Caco-2 (cell line): Measurements from ENCODE around the gene NPAS4. TPM values are rescaled to one million over a fixed set of nuclear protein-coding genes. Genes with fewer than 3 reads are reported as not detected.
"Not testable (repeated sequence)": the region's sequence is repeated elsewhere in the genome, so short reads cannot be mapped to it uniquely, and the experiment has no call there.

Experiments
- BruUV-seq: library from RNA; stranded (reverse); fragments of 400-500 nt; replicated peaks from 2 replicates; lab custom pipeline; 2021; lab: Mats Ljungman, UMichigan
- CTCF ChIA-PET: fragments of 300-600 bp; sonication (Branson Sonifier 250); formaldehyde crosslinking; loops from one replicate; lab custom pipeline; 2022; ENCODE audit warnings: antibody characterized with exemption; lab: Charles Lee
- POLR2A ChIA-PET: fragments of 300-600 bp; sonication (Branson Sonifier 250); formaldehyde crosslinking; loops from one replicate; lab custom pipeline; 2022; ENCODE audit warnings: antibody characterized with exemption; lab: Charles Lee
- DNase-seq, 2 experiments: peaks; one replicate each; pipeline versions ENCODE4 v3.0.0 to v3.0.0-alpha.2; 2020 to 2022
- H3K27me3 ChIP-seq: replicated peaks from 2 replicates; pipeline ENCODE4 v1.6.0; 2011; ENCODE audit warnings: low read length; ENCODE audit not compliant: control insufficient read depth, insufficient read depth
- H3K36me3 ChIP-seq: 2 replicates; pipeline ENCODE4 v1.5.1; 2011; ENCODE audit warnings: low read length; ENCODE audit not compliant: control insufficient read depth, insufficient read depth
- H3K4me1 ChIP-seq: fragments of 250-450 bp; sonication (Bioruptor Pico); 2 replicates; pipeline ENCODE4 v1.5.1; 2020; ENCODE audit warnings: mild to moderate bottlenecking
- H3K4me3 ChIP-seq: 2 replicates; pipeline ENCODE4 v1.5.1; 2011; ENCODE audit warnings: low read depth, mild to moderate bottlenecking, control low read depth, low read length
- H3K9me3 ChIP-seq: fragments of 250-450 bp; sonication (Bioruptor Pico); 2 replicates; pipeline ENCODE4 v1.5.1; 2020; ENCODE audit warnings: mild to moderate bottlenecking, moderate library complexity
- H3K27ac Mint-ChIP-seq: one replicate; pipeline ENCODE4 v1.8.0; 2022; ENCODE audit warnings: mixed read lengths; ENCODE audit not compliant: unreplicated experiment
- H3K27me3 Mint-ChIP-seq: one replicate; pipeline ENCODE4 v1.8.0; 2022; ENCODE audit warnings: mixed read lengths; ENCODE audit not compliant: insufficient read depth, unreplicated experiment
- H3K36me3 Mint-ChIP-seq: one replicate; pipeline ENCODE4 v1.8.0; 2022; ENCODE audit warnings: mild to moderate bottlenecking, mixed read lengths; ENCODE audit not compliant: insufficient read depth, unreplicated experiment
- H3K4me1 Mint-ChIP-seq: one replicate; pipeline ENCODE4 v1.8.0; 2022; ENCODE audit warnings: low read depth, mixed read lengths; ENCODE audit not compliant: unreplicated experiment
- H3K4me3 Mint-ChIP-seq: one replicate; pipeline ENCODE4 v1.8.0; 2022; ENCODE audit warnings: mild to moderate bottlenecking, moderate library complexity, mixed read lengths; ENCODE audit not compliant: unreplicated experiment
- H3K9me3 Mint-ChIP-seq: one replicate; pipeline ENCODE4 v1.8.0; 2022; ENCODE audit warnings: mixed read lengths; ENCODE audit not compliant: unreplicated experiment
- intact Hi-C: fragments of 100-400 bp; cut with micrococcal nuclease; formaldehyde crosslinking; loops from one replicate; pipeline ENCODE4 v1.10.0; 2022; ENCODE audit not compliant: unreplicated experiment
- total RNA-seq: library from RNA; stranded (reverse); gene quantifications from 2 replicates; pipeline ENCODE4 v1.2.3, GENCODE V29; 2022
- TF ChIP-seq, protein P1 (sequence below), 2 experiments: fragments of 200-600 bp in 1 of 2; IDR thresholded peaks; 1 replicate in 1 of 2; 2 replicates in 1 of 2; pipeline versions ENCODE4 v1.5.1 to v1.8.0; 2011 to 2022; ENCODE audit warnings: antibody characterized with exemption in 1 of 2, control low read depth in 1 of 2, inconsistent platforms in 1 of 2, low read depth in 1 of 2, low read length in 1 of 2, mild to moderate bottlenecking in 1 of 2, moderate library complexity in 1 of 2; ENCODE audit not compliant: insufficient read depth in 1 of 2, severe bottlenecking in 1 of 2, unreplicated experiment in 1 of 2

The NPAS4 gene
- total RNA-seq, 1 experiment from 2014 or later = not detected

DNA sequence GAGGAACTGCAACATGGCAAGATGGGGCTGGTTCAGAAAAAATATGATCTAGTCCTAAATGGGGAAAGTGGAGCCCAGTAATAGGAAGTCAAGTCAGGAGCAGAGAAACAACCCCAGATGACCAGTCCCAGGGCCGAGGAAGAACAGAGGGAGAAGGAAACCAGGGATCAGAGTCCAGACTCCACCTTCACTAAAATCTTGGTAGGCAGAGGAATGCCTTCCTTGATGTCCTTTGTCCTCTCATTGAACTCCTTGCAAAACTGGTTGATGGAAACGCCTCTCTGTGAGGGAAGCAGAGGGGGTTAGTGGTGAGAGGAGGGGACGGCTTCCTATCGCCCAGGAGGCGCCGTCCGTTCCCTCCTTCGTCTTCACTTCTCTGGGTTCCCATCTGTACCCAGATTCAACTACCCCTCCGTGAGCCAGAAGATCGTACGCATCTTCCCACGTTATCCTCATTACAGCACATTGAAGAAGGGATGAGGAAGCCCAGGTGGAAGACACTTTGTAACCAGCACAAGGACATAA is 17.2 kb downstream of the NPAS4 start:
- Mint-ChIP-seq H3K4me1 (peaks cover 24% of the 10 kb centered on the region), H3K9me3 (peaks cover 7% of the 10 kb centered on the region), H3K4me3 (peak overlapping the region; percentile 100), H3K27ac (peak overlapping the region; percentile 100), H3K27me3 (no peaks in the 10 kb centered on the region), H3K36me3 (peaks cover 61% of the 10 kb centered on the region)
- ChIA-PET CTCF (interaction anchor here (0.6 to 1.7 kb wide), 22 partner anchors 9 to 919 kb away, joined by 3 to 65 read pairs (median 8); partner anchors contain the start of genes DPP3, PELI3, RBM4 and RBM4B), POLR2A (interaction anchor here (0.6 to 1.7 kb wide), 8 partner anchors 16 to 802 kb away, joined by 3 to 57 read pairs (median 7); partner anchors contain the start of genes ACTN3, CCDC87, CCS and DPP3)
- peak; percentile 52 to 67 for DNase-seq
- BruUV-seq = TSS peak; percentile 44
- Histone ChIP-seq H3K4me1 (peaks cover 17% of the 10 kb centered on the region), H3K36me3 (peaks cover 7% of the 10 kb centered on the region), H3K9me3 (peaks cover 2% of the 10 kb centered on the region; the same call in 1 of the 2 replicates), H3K4me3 (peak overlapping the region; percentile 81), H3K27me3 (no peaks in the 10 kb centered on the region)
- TF ChIP-seq, protein P1, sequence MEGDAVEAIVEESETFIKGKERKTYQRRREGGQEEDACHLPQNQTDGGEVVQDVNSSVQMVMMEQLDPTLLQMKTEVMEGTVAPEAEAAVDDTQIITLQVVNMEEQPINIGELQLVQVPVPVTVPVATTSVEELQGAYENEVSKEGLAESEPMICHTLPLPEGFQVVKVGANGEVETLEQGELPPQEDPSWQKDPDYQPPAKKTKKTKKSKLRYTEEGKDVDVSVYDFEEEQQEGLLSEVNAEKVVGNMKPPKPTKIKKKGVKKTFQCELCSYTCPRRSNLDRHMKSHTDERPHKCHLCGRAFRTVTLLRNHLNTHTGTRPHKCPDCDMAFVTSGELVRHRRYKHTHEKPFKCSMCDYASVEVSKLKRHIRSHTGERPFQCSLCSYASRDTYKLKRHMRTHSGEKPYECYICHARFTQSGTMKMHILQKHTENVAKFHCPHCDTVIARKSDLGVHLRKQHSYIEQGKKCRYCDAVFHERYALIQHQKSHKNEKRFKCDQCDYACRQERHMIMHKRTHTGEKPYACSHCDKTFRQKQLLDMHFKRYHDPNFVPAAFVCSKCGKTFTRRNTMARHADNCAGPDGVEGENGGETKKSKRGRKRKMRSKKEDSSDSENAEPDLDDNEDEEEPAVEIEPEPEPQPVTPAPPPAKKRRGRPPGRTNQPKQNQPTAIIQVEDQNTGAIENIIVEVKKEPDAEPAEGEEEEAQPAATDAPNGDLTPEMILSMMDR (IDR thresholded peaks at IDR 0.05; ENCODE audit: insufficient read depth in 1 of 2, low read depth in 1 of 2, low read length in 1 of 2, severe bottlenecking in 1 of 2, unreplicated experiment in 1 of 2) = no peak
- intact Hi-C loops = loop anchor here (1.0 to 2.0 kb wide), 3 partner anchors 17 to 42 kb away; partner anchors contain the start of genes DPP3 and NPAS4

DNA sequence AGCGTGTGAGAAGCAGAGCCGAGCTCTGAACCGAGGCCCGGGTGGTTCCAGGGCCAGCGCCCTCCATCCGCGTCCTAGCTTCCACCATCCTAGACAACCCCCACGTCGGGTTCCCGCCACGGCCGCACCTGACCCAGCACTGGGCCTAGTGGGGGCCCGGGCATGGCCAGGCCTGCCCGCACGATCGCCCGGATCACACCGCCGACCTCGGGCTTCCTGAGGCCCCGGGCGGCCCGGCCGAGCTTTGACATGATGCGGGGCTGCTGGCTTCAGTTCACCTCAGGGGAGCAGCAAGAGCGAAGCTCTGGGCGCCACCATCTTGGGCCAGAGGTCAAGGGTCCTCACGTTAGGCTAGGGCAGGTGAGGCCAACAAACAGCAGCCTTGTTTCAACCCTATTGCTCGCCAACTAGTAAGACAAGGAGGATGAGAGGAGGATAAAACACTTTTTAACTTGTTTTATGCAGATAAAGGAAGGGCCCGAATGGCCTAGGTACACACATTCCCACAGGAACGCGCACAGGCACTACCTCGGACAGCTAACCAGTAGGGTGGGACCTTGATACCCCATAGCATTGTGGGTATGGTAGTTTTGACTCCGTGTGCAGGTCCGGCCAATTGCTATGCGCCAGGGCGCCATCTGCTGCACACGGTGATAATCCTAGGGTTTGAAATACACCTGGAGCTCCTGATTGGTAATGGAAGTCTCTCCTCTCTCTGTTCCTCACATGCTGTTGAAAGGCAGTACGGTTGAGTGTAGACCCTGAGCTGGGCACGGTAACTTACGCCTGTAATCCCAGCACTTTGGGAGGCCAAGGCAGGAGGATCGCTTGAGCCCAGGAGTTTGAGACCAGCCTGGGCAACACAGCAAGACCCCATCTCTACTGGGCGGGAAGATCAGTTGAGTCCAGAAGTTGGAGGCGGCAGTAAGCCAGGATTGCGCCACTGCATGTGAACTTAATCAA is 17.9 kb downstream of the NPAS4 start, which contains the start of gene MRPL11:
TSS of gene MRPL11 (minus strand) at position 345 of the 963 bp plus-strand sequence. CDS start at position 251, 94 bp downstream.
- peak within 1 kb of the TSS; percentile 100 for H3K4me3 Mint-ChIP-seq
- no peaks in the 10 kb centered on the region for H3K27me3 ChIP-seq
- peak within 1 kb of the TSS; percentile 100 for H3K27ac Mint-ChIP-seq
- peaks cover 10% of the 10 kb centered on the region for H3K9me3 ChIP-seq
- H3K9me3 Mint-ChIP-seq = peaks cover 15% of the 10 kb centered on the region
- POLR2A ChIA-PET = interaction anchor here (0.5 to 1.7 kb wide), 15 partner anchors 8 to 935 kb away, joined by 3 to 57 read pairs (median 4); partner anchors contain the start of genes ACTN3, CCDC87, CCS and CLCF1
- peak within 1 kb of the TSS; percentile 81 for H3K4me3 ChIP-seq
- H3K36me3 Mint-ChIP-seq = peaks cover 56% of the 10 kb centered on the region
- peak; percentile 97 to 98 for DNase-seq
- CTCF ChIA-PET = interaction anchor here (0.6 to 1.7 kb wide), 37 partner anchors 8 to 919 kb away, joined by 3 to 65 read pairs (median 4); partner anchors contain the start of genes CCDC87, CCS, DPP3 and PELI3
- TF ChIP-seq, protein P1 (IDR thresholded peaks at IDR 0.05; ENCODE audit: insufficient read depth in 1 of 2, low read depth in 1 of 2, low read length in 1 of 2, severe bottlenecking in 1 of 2, unreplicated experiment in 1 of 2) = peak; percentile 79 to 96
- H3K4me1 ChIP-seq = peaks cover 17% of the 10 kb centered on the region
- H3K36me3 ChIP-seq = peaks cover 7% of the 10 kb centered on the region
- intact Hi-C loops = loop anchor here (1.0 to 2.0 kb wide), 5 partner anchors 17 to 42 kb away; partner anchors contain the start of genes DPP3, NPAS4 and PELI3
- peaks cover 27% of the 10 kb centered on the region for H3K4me1 Mint-ChIP-seq
- H3K27me3 Mint-ChIP-seq = no peaks in the 10 kb centered on the region
- TSS peak; percentile 84 for BruUV-seq

GRCh38 chr11:66440101-66440939 is 19.5 kb downstream of the NPAS4 start:
- POLR2A ChIA-PET, H3K4me3 ChIP-seq, intact Hi-C loops, H3K27me3 Mint-ChIP-seq, H3K4me3 Mint-ChIP-seq, DNase-seq, H3K27ac Mint-ChIP-seq, H3K27me3 ChIP-seq, BruUV-seq, H3K36me3 ChIP-seq: not testable (repeated sequence)
- H3K4me1 ChIP-seq = peaks cover 21% of the 10 kb centered on the region
- Mint-ChIP-seq H3K4me1 (peaks cover 34% of the 10 kb centered on the region), H3K9me3 (peaks cover 20% of the 10 kb centered on the region), H3K36me3 (peaks cover 42% of the 10 kb centered on the region)
- H3K9me3 ChIP-seq = peaks cover 17% of the 10 kb centered on the region
- CTCF ChIA-PET = interaction anchor here (0.6 to 1.1 kb wide), 4 partner anchors 19 to 205 kb away, joined by 3 to 4 read pairs (median 4); partner anchors contain the start of genes DPP3 and PELI3

GRCh38 chr11:66440940-66441282 is 20.1 kb downstream of the NPAS4 start:
- CTCF ChIA-PET = interaction anchor here (1.1 kb wide), 2 partner anchors 19 to 39 kb away, joined by 3 to 4 read pairs; partner anchors contain the start of gene DPP3

More at GRCh38 chr11:66440940-66441282, 20.1 kb downstream of the NPAS4 start:
- intact Hi-C loops, H3K27me3 Mint-ChIP-seq, H3K27ac Mint-ChIP-seq, H3K36me3 ChIP-seq, H3K4me3 Mint-ChIP-seq, H3K27me3 ChIP-seq, BruUV-seq, H3K4me3 ChIP-seq, POLR2A ChIA-PET, DNase-seq: not testable (repeated sequence)
- Histone ChIP-seq H3K4me1 (peaks cover 27% of the 10 kb centered on the region), H3K9me3 (peaks cover 17% of the 10 kb centered on the region)
- Mint-ChIP-seq H3K9me3 (peaks cover 20% of the 10 kb centered on the region), H3K4me1 (peaks cover 40% of the 10 kb centered on the region), H3K36me3 (peaks cover 36% of the 10 kb centered on the region)
